ENCODE data around the gene PCDH9. TPM values are rescaled to one million over a fixed set of nuclear protein-coding genes. Genes with fewer than 3 reads are reported as not detected.

The PCDH9 gene
- total and polyA plus RNA-seq, 5 donors, result 5.1 to 30.0 (median 27.8) TPM

DNA sequence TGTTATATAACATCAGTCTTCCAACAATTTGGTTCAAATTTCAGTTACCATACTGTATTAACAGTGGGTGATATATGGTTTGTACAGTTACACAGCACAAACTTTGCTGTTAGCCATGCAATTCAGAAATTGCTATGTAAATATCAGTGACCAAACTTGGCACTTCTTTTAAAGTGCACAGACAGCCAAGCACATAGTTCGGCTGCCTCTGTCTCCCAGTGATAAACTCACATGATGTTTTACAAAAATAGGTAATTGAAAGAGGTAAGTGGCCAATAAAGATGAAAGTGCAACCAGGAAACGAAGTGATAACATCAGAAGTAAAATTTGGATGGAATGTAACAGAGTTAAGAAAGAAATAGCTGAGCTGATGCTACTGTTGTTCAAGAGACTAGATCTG is 143.9 kb downstream of the PCDH9 start:
- WGBS, result 40% methylated on average over 2 of the region's 2 CpGs
- intact Hi-C loops (cut with DNase I), result no loop called here
- Histone ChIP-seq H3K4me1 (ENCODE audit: control insufficient read depth, insufficient read depth, low read length) (peaks cover 5% of the 10 kb centered on the region), H3K27ac (ENCODE audit: low read length) (no peak overlapping the region), H3K27me3 (ENCODE audit: control insufficient read depth, insufficient read depth) (no peaks in the 10 kb centered on the region), H3K9me3 (ENCODE audit: control insufficient read depth, low read length) (no peaks in the 10 kb centered on the region), H3K4me3 (ENCODE audit: low read length) (no peak overlapping the region)
- DNase-seq (no peak), ATAC-seq (no peak)

DNA sequence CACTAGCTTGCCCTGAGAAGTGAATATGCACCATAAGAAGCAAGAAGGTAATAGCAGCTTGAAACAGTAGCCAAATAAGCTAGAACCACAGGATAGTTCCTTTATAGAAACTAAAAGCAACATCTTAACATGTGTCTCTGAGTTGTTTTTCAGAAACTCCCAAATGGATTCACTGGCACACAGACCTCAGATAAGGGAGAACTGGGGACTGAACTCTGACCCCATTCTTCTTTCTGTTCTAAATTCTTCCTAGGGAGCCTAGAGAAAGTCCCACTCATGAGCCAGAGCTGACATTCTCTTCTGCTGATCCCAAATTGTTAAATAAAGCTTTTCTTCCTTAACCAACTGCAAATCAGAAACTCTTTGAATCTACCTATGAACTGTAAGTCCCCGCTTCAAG is 146.1 kb downstream of the PCDH9 start:
- 95% methylated on average over 1 of the region's 1 CpG for WGBS
- intact Hi-C loops (cut with DNase I), result no loop called here
- Histone ChIP-seq H3K4me3 (ENCODE audit: low read length) (no peak overlapping the region), H3K27ac (ENCODE audit: low read length) (no peak overlapping the region), H3K27me3 (ENCODE audit: control insufficient read depth, insufficient read depth) (no peaks in the 10 kb centered on the region), H3K9me3 (ENCODE audit: control insufficient read depth, low read length) (no peaks in the 10 kb centered on the region), H3K4me1 (ENCODE audit: control insufficient read depth, insufficient read depth, low read length) (peaks cover 5% of the 10 kb centered on the region)
- DNase-seq, result no peak
- peak in 1 of 2 donors; percentile 82 for ATAC-seq

DNA sequence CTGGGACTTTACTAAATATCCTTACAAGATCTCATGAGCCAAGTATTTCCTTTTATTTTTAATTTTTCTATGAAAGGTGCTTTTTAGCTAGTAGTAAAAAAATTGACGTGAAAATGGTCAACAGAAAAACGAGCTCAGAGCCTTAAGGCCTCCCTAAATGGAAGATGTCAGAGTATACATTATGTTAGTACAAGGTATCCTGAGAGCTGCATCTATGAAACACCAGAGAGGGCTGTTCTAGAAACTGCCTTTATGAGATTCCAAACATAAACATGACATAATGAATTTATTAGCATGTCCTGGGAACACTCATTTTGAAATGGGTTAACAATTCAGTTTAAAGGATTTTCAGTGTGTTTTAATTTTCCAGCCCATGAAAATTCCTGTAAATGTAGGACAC is 146.6 kb downstream of the PCDH9 start:
- intact Hi-C loops (cut with DNase I), result no loop called here
- Histone ChIP-seq H3K27ac (ENCODE audit: low read length) (no peak overlapping the region), H3K4me3 (ENCODE audit: low read length) (no peak overlapping the region), H3K4me1 (ENCODE audit: control insufficient read depth, insufficient read depth, low read length) (peaks cover 5% of the 10 kb centered on the region), H3K9me3 (ENCODE audit: control insufficient read depth, low read length) (no peaks in the 10 kb centered on the region), H3K27me3 (ENCODE audit: control insufficient read depth, insufficient read depth) (no peaks in the 10 kb centered on the region)
- no peak for ATAC-seq
- 80% methylated on average over 2 of the region's 2 CpGs for WGBS
- no peak for DNase-seq

DNA sequence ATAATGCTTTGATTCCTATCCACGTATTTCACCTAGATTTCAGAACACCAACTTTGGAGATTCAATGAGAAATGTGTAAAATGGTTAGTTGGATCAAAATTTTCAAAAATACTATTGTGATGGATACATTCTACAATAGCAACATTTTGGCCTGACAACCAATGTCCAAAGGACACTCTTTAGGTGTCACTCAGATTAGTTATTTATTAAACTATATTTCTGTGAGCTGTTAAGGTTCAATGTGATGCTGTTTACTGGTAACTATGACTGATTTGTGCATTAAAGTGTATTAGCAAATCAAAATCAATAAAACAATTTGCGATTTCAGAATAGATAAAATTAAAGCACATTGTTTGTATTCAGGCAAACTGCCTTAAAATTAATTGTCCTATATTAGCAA is 149.8 kb downstream of the PCDH9 start:
- DNase-seq, result no peak
- H3K27me3 ChIP-seq (ENCODE audit: control insufficient read depth, insufficient read depth), result no peaks in the 10 kb centered on the region
- ATAC-seq, result no peak
- H3K4me3 ChIP-seq (ENCODE audit: low read length), result no peak overlapping the region
- WGBS, result 91% methylated on average over 2 of the region's 2 CpGs
- H3K4me1 ChIP-seq (ENCODE audit: control insufficient read depth, insufficient read depth, low read length), result peaks cover 5% of the 10 kb centered on the region
- intact Hi-C loops (cut with DNase I), result no loop called here
- no peaks in the 10 kb centered on the region for H3K9me3 ChIP-seq (ENCODE audit: control insufficient read depth, low read length)
- no peak overlapping the region for H3K27ac ChIP-seq (ENCODE audit: low read length)

DNA sequence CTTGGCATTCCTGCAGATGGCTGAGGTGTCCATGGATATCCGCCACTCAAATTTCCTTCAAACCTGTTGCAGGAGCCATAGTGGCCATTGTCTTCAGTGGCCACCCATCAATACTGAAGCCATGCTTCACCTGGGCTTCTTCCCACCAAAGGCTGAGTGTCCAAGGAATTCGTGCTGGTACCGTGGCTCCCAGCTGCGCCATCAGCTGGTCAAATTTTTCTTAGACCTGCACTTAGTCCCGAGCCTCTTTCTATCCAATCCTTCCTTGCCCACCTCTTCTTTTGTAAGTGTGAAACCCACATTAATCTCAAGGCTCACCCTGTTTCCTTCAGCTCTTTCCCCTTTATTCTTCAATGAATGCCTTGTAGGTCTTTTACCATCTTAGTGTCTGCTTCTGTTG is 152.1 kb downstream of the PCDH9 start:
- intact Hi-C loops (cut with DNase I), result loop anchor here (5.0 to 10.0 kb wide), 3 partner anchors 57 to 149 kb away; no protein-coding TSS in a partner anchor
- H3K4me3 ChIP-seq (ENCODE audit: low read length), result no peak overlapping the region
- H3K27ac ChIP-seq (ENCODE audit: low read length), result no peak overlapping the region
- H3K27me3 ChIP-seq (ENCODE audit: control insufficient read depth, insufficient read depth), result no peaks in the 10 kb centered on the region
- no peaks in the 10 kb centered on the region for H3K9me3 ChIP-seq (ENCODE audit: control insufficient read depth, low read length)
- WGBS, result 92% methylated on average over 5 of the region's 5 CpGs
- ATAC-seq (no peak), DNase-seq (no peak)
- H3K4me1 ChIP-seq (ENCODE audit: control insufficient read depth, insufficient read depth, low read length), result no peaks in the 10 kb centered on the region

DNA sequence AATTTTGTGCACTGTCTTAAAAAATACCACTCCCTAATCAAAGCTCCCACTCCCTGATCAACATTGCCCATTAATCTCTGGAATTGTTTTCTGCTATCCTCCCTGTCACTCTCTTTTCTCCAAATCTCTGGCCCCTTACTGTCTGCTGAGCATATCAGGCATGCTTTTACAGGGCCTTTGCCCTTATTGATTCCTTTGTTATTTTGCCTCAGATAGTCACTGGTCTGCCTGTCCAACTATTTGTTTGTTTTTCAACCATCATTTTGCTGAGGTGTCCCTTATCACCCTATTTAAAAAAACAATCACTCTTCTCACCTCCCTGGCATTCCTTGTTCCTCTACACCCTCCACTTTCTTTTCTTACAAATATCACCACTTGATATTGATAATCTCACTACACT is 153.0 kb downstream of the PCDH9 start:
- no peak for ATAC-seq
- no peak overlapping the region for H3K4me3 ChIP-seq (ENCODE audit: low read length)
- intact Hi-C loops (cut with DNase I), result loop anchor here (5.0 to 10.0 kb wide), 3 partner anchors 58 to 150 kb away; no protein-coding TSS in a partner anchor

DNA sequence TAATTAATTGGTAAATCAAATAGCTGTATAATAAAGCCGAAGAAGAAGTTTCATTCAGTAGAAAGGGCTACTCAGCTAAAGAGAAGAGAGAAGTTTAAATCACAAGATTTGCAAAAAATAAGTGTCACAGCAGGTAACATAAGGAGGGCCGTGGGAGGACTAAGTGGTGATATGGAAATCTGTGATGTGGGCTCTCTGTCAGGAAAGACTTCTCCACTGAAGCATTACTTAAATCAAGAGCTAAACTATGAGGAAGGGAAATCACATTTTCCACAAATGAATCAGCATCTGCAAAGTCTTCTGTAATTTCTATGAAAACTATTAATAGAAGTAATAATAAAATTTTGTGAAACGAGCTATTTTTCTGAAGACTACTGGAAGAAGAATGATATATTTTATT is 153.8 kb downstream of the PCDH9 start:
- no peak overlapping the region for H3K27ac ChIP-seq (ENCODE audit: low read length)
- 71% methylated on average over 3 of the region's 3 CpGs for WGBS
- H3K27me3 ChIP-seq (ENCODE audit: control insufficient read depth, insufficient read depth), result no peaks in the 10 kb centered on the region
- no peak for DNase-seq
- no peak overlapping the region for H3K4me3 ChIP-seq (ENCODE audit: low read length)
- H3K4me1 ChIP-seq (ENCODE audit: control insufficient read depth, insufficient read depth, low read length), result peaks cover 1% of the 10 kb centered on the region
- intact Hi-C loops (cut with DNase I), result loop anchor here (5.0 to 10.0 kb wide), 3 partner anchors 58 to 151 kb away; no protein-coding TSS in a partner anchor
- no peaks in the 10 kb centered on the region for H3K9me3 ChIP-seq (ENCODE audit: control insufficient read depth, low read length)
- no peak for ATAC-seq

More for the DNA sequence above, 153.0 kb downstream of the PCDH9 start:
- Histone ChIP-seq H3K27me3 (ENCODE audit: control insufficient read depth, insufficient read depth) (no peaks in the 10 kb centered on the region), H3K27ac (ENCODE audit: low read length) (no peak overlapping the region), H3K4me1 (ENCODE audit: control insufficient read depth, insufficient read depth, low read length) (no peaks in the 10 kb centered on the region), H3K9me3 (ENCODE audit: control insufficient read depth, low read length) (no peaks in the 10 kb centered on the region)
- no peak for DNase-seq

DNA sequence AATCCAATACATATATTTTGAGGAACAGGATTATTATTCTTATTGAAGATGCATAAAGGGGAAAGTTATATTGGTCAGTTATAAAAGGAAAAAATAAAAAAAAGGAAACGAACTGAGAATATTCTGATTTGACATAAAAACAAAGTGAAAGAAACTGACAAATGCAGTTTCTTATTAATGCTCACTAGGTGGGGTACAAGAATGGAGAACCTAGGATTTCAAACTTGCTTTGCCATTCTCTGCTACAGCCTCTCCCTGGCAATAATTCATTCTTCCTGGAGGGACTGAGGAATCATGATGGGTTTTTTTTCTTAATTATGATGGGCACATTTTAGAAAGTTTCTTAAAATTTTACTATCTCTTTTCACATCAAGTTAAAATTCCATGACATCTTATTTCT is 154.9 kb downstream of the PCDH9 start:
- 13% methylated on average over 1 of the region's 1 CpG for WGBS
- intact Hi-C loops (cut with DNase I), result loop anchor here (5.0 to 10.0 kb wide), 3 partner anchors 60 to 152 kb away; no protein-coding TSS in a partner anchor

DNA sequence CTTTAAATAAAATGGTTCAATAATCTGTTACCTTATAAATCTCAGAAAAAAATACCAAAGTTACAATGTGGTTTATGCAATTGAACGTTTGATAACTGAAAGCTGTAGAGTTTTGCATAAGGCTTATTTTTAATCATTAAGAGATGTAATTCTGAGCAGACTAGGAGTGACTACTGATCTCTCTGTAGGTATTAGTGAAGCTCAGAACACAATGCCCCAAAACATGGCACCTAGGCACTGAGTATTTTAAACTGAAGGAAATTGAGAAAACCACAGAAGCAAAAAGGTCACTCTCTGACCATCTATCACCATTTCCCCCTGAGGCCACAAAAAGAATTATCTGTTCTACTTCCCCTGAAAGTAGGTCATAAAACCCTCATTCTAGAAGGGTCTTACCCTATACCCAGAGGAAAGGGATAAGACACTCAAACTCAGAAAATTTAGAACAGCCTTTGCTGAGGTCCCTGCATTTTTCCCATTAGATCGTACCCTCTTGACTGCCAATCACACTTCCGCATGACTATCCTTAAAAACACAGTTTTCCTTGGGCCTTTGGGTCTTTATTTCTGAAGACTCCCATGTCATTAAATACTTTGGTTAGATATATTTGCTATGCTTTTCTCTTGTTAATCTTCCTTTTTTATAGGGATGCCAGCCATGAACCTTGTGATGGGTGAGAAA is 158.1 kb downstream of the PCDH9 start:
- H3K27me3 ChIP-seq (ENCODE audit: control insufficient read depth, insufficient read depth), result no peaks in the 10 kb centered on the region
- H3K9me3 ChIP-seq (ENCODE audit: control insufficient read depth, low read length), result no peaks in the 10 kb centered on the region
- no peak overlapping the region for H3K4me3 ChIP-seq (ENCODE audit: low read length)
- DNase-seq, result no peak
- peaks cover 2% of the 10 kb centered on the region for H3K4me1 ChIP-seq (ENCODE audit: control insufficient read depth, insufficient read depth, low read length)
- ATAC-seq, result no peak
- intact Hi-C loops (cut with DNase I), result loop anchor here (10.0 kb wide), 2 partner anchors 63 to 153 kb away; no protein-coding TSS in a partner anchor
- 95% methylated on average over 3 of the region's 3 CpGs for WGBS
- no peak overlapping the region for H3K27ac ChIP-seq (ENCODE audit: low read length)

More for the DNA sequence above, 154.9 kb downstream of the PCDH9 start:
- Histone ChIP-seq H3K9me3 (ENCODE audit: control insufficient read depth, low read length) (no peaks in the 10 kb centered on the region), H3K27ac (ENCODE audit: low read length) (no peak overlapping the region), H3K4me1 (ENCODE audit: control insufficient read depth, insufficient read depth, low read length) (peaks cover 2% of the 10 kb centered on the region), H3K4me3 (ENCODE audit: low read length) (no peak overlapping the region), H3K27me3 (ENCODE audit: control insufficient read depth, insufficient read depth) (no peaks in the 10 kb centered on the region)
- peak; percentile 49 to 79 for ATAC-seq
- no peak for DNase-seq

DNA sequence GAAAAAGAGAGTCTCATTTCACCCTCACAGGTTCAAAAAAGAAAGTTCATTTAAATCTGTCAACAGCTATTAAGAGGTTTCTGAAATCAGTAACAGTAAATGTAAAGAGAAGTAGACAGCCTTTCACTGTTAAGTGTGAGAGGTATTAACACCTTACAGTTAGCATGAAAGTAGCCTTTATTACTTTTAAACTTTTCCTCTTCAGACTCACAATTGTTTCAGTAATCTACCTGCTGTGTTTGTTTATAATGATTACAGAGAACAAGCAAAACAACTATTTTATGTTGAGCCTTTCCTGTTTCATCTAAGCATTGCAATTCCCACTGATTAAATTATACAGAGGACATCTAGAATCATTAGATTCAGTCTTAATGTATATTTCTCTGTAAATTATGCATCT is 159.8 kb downstream of the PCDH9 start:
- no peaks in the 10 kb centered on the region for H3K9me3 ChIP-seq (ENCODE audit: control insufficient read depth, low read length)
- H3K27ac ChIP-seq (ENCODE audit: low read length), result no peak overlapping the region
- ATAC-seq (no peak), DNase-seq (no peak)
- no peak overlapping the region for H3K4me3 ChIP-seq (ENCODE audit: low read length)
- intact Hi-C loops (cut with DNase I), result loop anchor here (10.0 kb wide), 2 partner anchors 64 to 154 kb away; no protein-coding TSS in a partner anchor
- H3K27me3 ChIP-seq (ENCODE audit: control insufficient read depth, insufficient read depth), result no peaks in the 10 kb centered on the region
- H3K4me1 ChIP-seq (ENCODE audit: control insufficient read depth, insufficient read depth, low read length), result peaks cover 2% of the 10 kb centered on the region

DNA sequence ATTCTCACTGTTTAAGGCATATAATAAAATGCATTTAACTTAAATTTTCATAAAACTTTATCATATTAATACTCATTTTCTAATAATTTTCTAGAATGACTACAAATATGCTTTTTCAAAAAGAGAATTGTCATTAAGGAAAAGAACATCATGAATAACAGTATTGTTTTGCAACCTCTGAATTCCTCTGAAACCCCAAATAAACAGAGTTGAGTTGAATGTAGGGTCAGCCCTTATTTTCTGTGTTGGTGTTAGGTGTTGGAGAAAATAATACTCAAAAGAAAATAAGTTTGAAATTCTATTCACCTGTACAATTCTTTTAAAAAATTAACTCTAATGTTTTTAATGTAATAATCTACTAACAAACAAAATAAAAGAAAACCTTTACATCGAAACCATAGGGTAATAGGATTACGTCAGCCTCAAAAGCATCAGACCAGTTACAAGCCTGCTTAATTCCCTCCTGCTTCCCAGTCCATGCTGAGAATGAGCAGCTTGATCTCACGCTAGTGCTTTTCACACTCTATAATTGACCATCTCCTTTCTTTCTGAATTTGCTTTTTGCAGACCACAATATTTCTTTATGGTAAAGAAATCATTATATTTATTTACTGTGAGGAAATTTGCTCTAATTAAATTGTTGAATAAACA is 160.9 kb downstream of the PCDH9 start:
- intact Hi-C loops (cut with DNase I), result no loop called here
- ATAC-seq (no peak), DNase-seq (no peak)
- Histone ChIP-seq H3K4me1 (ENCODE audit: control insufficient read depth, insufficient read depth, low read length) (peaks cover 2% of the 10 kb centered on the region), H3K27me3 (ENCODE audit: control insufficient read depth, insufficient read depth) (no peaks in the 10 kb centered on the region), H3K4me3 (ENCODE audit: low read length) (no peak overlapping the region), H3K27ac (ENCODE audit: low read length) (no peak overlapping the region), H3K9me3 (ENCODE audit: control insufficient read depth, low read length) (no peaks in the 10 kb centered on the region)
- WGBS, result 86% methylated on average over 3 of the region's 3 CpGs
